ENCODE data around the gene CCDC196. TPM values are rescaled to one million over a fixed set of nuclear protein-coding genes. Genes with fewer than 3 reads are reported as not detected.
"Not testable (repeated sequence)": the region's sequence is repeated elsewhere in the genome, so short reads cannot be mapped to it uniquely, and the experiment has no call there.

CCDC196 gene
- total and polyA plus RNA-seq, 10 of the 15 experiments (the other 5 are each of a cell fraction or from before 2014, with no cell fraction given) = 0.03 to 0.52 (median 0.28) TPM; not detected in 7

DNA sequence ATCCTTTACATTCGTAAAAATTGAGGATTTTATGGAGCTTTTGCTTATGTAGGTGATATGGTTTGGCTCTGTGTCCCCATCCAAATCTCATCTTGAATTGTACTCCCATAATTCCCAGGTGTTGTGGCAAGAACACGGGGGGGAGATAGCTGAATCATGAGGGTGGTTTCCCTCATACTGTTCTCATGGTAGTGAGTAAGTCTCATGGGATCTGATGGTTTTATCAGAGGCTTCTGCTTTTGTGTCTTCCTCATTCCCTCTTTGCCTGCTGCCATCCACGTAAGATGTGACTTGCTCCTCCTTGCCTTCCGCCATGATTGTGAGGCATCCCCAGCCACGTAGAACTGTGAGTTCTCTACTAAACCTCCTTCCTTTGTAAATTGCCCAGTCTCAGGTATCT, 16.7 kb downstream of the CCDC196 start:
- in situ Hi-C loops (cut with MboI) = loop anchor here (10.0 kb wide), 1 partner anchor 852 kb away; the partner anchor contains the start of gene ATP6V1D
- H3K36me3 ChIP-seq (ENCODE audit: control insufficient read depth in 2 of 2, insufficient read depth in 2 of 2, low read length in 1 of 2); H3K27me3 ChIP-seq (replicated peaks in 1 of 2; ENCODE audit: control insufficient read depth in 2 of 2, insufficient read depth in 2 of 2, low read length in 1 of 2); ATAC-seq; FAIRE-seq; H3K4me3 ChIP-seq; intact Hi-C loops (cut with micrococcal nuclease; ENCODE audit: unreplicated experiment); POLR2A ChIA-PET; H3K79me2 ChIP-seq (ENCODE audit: control insufficient read depth, insufficient read depth, low read length); BruUV-seq (replicated peaks); DNase-seq (ENCODE audit: low read depth, low spot score); H4K20me1 ChIP-seq (ENCODE audit: control insufficient read depth, insufficient read depth); H2AFZ ChIP-seq (ENCODE audit: control insufficient read depth, low read depth, low read length); H3K9me3 ChIP-seq (replicated peaks; ENCODE audit: control insufficient read depth, insufficient read depth, low read length); H3K9ac ChIP-seq (ENCODE audit: control insufficient read depth, insufficient read depth, low read length); H3K4me2 ChIP-seq (ENCODE audit: control insufficient read depth, insufficient read depth); H3K27ac ChIP-seq (ENCODE audit: control insufficient read depth, insufficient read depth); H3K4me1 ChIP-seq (ENCODE audit: control insufficient read depth, insufficient read depth, low read length): not testable (repeated sequence)
- CTCF ChIA-PET = interaction anchor here (1.1 to 1.3 kb wide), 2 partner anchors 8 to 1171 kb away, joined by 3 read pairs; no protein-coding TSS in a partner anchor
- SMC1A ChIA-PET (ENCODE audit: uncharacterized antibody, unreplicated experiment) = interaction anchor here (1.0 to 1.7 kb wide), 6 partner anchors 12 to 128 kb away, joined by 3 to 8 read pairs (median 4); no protein-coding TSS in a partner anchor
- WGBS (ENCODE audit: insufficient coverage, insufficient replicate concordance, low lambda C conversion rate, missing lambda C conversion rate) = 90% methylated on average over 5 of the region's 5 CpGs
- TF ChIP-seq MEF2B (IDR thresholded peaks at IDR 0.05; ENCODE audit: partially characterized antibody, poor library complexity, severe bottlenecking) = peak; percentile 54
- RAD21 ChIA-PET (ENCODE audit: unreplicated experiment) = interaction anchor here (1.2 kb wide), 1 partner anchor 25 kb away, joined by 3 read pairs; no protein-coding TSS in a partner anchor

DNA sequence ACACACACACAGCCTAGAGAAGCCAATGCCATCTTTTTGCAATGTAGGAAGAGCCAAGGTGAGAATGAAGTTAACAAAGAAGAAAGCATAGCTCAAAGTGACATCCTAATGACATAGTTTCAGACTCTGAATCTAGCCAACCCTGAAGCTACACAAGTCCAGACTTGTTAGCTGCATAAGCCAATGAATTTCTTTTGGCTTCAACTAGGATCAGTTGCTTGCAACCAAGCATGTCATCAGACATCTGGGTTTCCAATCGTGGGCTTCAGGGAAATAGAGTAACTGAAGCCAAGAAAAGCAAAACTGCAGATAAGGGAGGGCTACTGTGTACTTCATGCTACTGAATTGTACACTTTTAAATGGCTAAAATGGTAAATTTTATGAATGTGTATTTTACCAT, 17.4 kb downstream of the CCDC196 start:
- ATAC-seq (no peak), DNase-seq (ENCODE audit: low read depth, low spot score) (no peak), FAIRE-seq (no peak)
- TF ChIP-seq SMAD1 (IDR thresholded peaks at IDR 0.05; ENCODE audit: low read depth, partially characterized antibody) (no peak), NFYB (IDR thresholded peaks at IDR 0.05; ENCODE audit: insufficient read depth, low read depth, low read length) (peak; percentile 72)
- Histone ChIP-seq H3K79me2 (ENCODE audit: control insufficient read depth, insufficient read depth, low read length) (peaks cover 8% of the 10 kb centered on the region), H2AFZ (ENCODE audit: control insufficient read depth, low read depth, low read length) (no peak overlapping the region), H3K4me3 (no peak overlapping the region), H3K9ac (ENCODE audit: control insufficient read depth, insufficient read depth, low read length) (no peak overlapping the region), H3K4me1 (ENCODE audit: control insufficient read depth, insufficient read depth, low read length) (no peaks in the 10 kb centered on the region), H3K9me3 (replicated peaks; ENCODE audit: control insufficient read depth, insufficient read depth, low read length) (no peaks in the 10 kb centered on the region; the same call in 2 of the 3 replicates), H3K4me2 (ENCODE audit: control insufficient read depth, insufficient read depth) (no peak overlapping the region), H4K20me1 (ENCODE audit: control insufficient read depth, insufficient read depth) (no peaks in the 10 kb centered on the region), H3K27ac (ENCODE audit: control insufficient read depth, insufficient read depth) (no peak overlapping the region), H3K27me3 (replicated peaks in 1 of 2; ENCODE audit: control insufficient read depth in 2 of 2, insufficient read depth in 2 of 2, low read length in 1 of 2) (no peaks in the 10 kb centered on the region), H3K36me3 (ENCODE audit: control insufficient read depth in 2 of 2, insufficient read depth in 2 of 2, low read length in 1 of 2) (no peaks in the 10 kb centered on the region)
- intact Hi-C loops (cut with micrococcal nuclease; ENCODE audit: unreplicated experiment) (no loop called here), in situ Hi-C loops (cut with MboI) (loop anchor here (10.0 kb wide), 1 partner anchor 851 kb away; the partner anchor contains the start of gene ATP6V1D)
- POLR2A ChIA-PET = no interaction called here
- WGBS (ENCODE audit: insufficient coverage, insufficient replicate concordance, low lambda C conversion rate, missing lambda C conversion rate) = 100% methylated on average over 1 of the region's 1 CpG
- RAD21 ChIA-PET (ENCODE audit: unreplicated experiment) = interaction anchor here (1.2 kb wide), 1 partner anchor 26 kb away, joined by 3 read pairs; no protein-coding TSS in a partner anchor
- SMC1A ChIA-PET (ENCODE audit: uncharacterized antibody, unreplicated experiment) = interaction anchor here (0.6 to 1.7 kb wide), 5 partner anchors 12 to 249 kb away, joined by 3 to 6 read pairs (median 3); no protein-coding TSS in a partner anchor
- BruUV-seq (replicated peaks) = no TSS peak
- CTCF ChIA-PET = interaction anchor here (1.1 to 1.3 kb wide), 2 partner anchors 8 to 1170 kb away, joined by 3 read pairs; no protein-coding TSS in a partner anchor
